H1 (cell line): ENCODE results near the gene PVALB. TPM values are rescaled to one million over a fixed set of nuclear protein-coding genes. Genes with fewer than 3 reads are reported as not detected.

Source experiments
- SP2 ChIP-seq: IDR thresholded peaks from 2 replicates; pipeline ENCODE4 v1.6.1; 2012; ENCODE audit warnings: mild to moderate bottlenecking, low read length, inconsistent platforms
- TBP ChIP-seq: IDR thresholded peaks from 2 replicates; pipeline ENCODE4 v1.6.1; 2011; ENCODE audit warnings: low read depth, low read length, improper control_type of control experiment
- polyA plus RNA-seq, 7 experiments: library from polyadenylated mRNA; depleted of rRNA in 3 of 7; stranded (reverse) in 5 of 7; unstranded in 2 of 7; fragments of >200 nt in 5 of 7; fragments of 200-250 nt in 2 of 7; gene quantifications; 1 replicate in 5 of 7; 2 replicates in 1 of 7; 4 replicates in 1 of 7; pipeline versions ENCODE4 v1.2.1 to v1.2.3, GENCODE V29; 2011 to 2013; ENCODE audit warnings: missing spikeins in 2 of 7, mixed read lengths in 2 of 7
- total RNA-seq: library from RNA; stranded (reverse); fragmentation: NEBNext Ultra II Directional; extraction: Animal tissue kit (Norgen Biotek cat#: 25700); gene quantifications from 2 replicates; pipeline ENCODE4 v1.2.1, GENCODE V29; 2021

The PVALB gene
- total and polyA plus RNA-seq, 2 of the 8 experiments (the other 6 are each of a cell fraction or from before 2014, with no cell fraction given): 1.7 to 5.4 TPM

DNA sequence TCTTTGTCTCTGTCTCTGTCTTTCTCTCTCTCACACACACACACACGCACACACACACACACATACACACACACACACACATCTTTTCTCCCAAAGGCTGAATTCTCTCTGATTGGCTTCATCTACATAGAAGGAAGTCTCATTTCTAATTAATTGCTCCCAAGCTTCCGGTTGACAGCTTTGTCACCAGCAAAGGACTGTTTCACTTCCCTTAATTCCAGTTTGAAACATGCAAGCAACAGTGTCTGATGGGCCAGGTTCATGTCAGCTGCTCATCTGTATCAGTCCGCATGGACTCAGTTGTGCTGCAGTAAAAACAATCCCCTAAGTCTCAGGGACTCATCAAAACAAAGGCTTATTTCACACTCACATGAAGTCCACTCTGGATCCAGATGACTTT, 16.2 kb upstream of the PVALB start (continued):
- TF ChIP-seq TBP: no peak
- no peak for TF ChIP-seq SP2
